Embryonic facial prominence (tissue), 1 donor: ENCODE measurements around the gene FRAS1.
"Not testable (repeated sequence)": the region's sequence is repeated elsewhere in the genome, so short reads cannot be mapped to it uniquely, and the experiment has no call there.

Experiments used
- DNase-seq: peaks from one replicate; pipeline ENCODE4 v3.0.0-alpha.2; 2016; ENCODE audit errors: extremely low spot score

The FRAS1 gene

DNA sequence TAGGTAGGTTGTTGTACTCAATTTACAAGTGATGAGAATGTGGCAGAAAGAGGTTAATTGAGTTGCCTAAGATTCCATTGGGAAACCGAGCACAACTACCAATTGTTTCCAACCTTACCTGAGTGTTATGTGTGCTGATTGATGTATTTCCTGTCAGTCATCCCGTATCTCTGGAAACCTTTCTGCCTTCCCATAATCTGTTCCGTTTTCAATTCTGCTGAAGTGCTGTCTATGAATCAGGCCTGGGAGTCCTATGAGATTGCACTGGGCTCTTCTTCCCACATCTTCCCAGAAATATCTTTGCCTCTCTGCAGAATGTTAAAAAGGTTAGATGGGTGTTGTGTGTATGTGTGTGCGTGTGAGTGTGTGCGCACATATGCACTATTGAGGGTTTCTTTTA is 264.9 kb downstream of the FRAS1 start:
- DNase-seq = no peak

DNA sequence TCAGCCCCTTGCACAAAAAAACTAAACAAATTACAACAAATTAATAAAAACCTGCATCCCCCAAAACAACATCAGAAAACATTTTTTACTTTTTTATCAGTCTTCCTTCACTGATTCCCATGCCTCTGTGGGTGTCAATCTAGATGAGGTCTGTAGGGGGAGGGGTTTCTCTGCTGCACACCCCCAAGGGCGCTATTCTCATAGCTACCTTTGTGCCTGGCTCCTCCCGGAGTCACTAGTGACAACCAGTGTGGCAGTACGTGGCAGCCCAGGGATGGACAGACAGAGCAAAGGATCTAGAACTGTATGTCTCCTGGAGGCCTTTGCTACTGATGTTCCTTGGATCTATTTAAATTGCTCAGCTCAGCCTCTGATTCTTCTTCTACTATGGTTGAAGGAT is 266.3 kb downstream of the FRAS1 start:
- DNase-seq = no peak

DNA sequence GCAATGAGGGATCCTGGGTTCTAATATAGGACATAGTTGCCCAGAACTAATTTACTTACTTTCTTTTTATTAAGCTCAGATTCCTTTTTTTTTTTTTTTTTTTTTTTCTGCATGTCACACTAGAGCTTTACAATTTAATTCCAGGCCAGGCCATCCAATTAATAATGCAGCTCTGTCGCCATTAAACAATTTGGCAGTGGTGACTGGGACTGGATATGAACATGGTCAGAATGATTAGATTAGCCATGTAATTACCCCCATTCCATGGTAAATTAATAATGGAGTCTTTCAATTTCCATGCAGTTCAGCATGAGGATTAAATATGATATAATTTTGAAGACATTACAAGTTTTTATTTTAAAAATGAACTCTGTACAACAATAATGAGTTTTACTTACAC is 267.5 kb downstream of the FRAS1 start:
- no peak for DNase-seq

DNA sequence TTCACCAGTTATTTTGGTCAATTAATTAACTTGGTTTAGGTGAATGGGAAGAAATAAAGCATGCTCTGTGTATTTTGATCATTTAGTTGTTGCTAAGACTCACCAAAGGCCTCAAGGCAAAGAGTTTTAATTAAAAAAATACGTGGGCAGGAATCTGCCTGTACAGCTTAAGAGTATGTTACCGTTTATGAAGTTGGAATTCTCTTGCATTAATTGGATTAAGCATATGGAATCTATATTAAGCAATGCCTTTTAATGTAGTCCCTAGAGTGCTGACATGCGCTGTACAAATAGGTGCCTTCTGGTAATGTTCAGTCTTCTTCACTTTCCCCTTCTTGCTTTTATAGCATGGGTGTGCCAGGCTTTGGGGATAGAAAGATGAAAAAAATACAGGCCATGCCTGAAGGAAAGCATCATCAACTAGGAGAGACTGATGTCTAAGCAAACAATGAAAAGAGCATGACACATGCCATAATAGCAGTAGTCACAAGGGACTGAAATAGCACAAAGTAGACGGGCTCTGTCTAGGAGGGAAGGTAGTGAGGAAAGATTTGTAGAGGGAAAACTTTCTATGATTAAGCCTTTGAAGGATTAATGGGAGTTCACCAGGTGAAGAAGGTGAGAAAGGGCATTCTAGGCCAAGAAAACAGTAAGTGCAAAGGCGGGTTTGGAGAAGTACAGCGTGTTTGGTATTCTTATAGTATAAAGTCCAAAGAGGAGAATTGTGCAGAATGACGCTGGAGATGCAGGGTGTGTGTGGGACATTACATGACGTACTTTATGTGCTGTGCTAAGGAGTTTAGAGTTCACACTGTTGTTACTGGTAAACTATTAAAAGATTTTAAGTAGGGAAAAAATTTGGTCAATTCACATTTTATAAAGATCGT is 268.4 kb downstream of the FRAS1 start:
- no peak for DNase-seq

DNA sequence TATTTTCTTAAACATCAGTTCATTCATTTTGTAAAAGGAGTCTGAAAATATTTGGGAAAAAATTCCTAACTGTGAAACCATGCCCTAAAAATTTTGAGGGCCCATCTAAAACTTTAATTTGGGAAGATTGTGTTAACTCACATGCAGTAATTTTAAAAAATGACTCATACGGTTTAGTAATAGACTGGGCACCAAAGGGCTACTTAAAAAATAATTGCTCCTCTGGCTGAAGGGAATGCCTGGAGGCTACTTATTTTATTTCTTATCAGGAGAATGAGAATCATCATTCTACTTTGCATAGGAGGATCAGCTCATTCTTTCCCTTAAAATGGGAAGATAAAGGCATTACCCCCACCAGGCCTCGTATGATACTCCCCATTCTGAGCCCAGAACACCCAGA is 271.5 kb downstream of the FRAS1 start:
- DNase-seq = not testable (repeated sequence)

DNA sequence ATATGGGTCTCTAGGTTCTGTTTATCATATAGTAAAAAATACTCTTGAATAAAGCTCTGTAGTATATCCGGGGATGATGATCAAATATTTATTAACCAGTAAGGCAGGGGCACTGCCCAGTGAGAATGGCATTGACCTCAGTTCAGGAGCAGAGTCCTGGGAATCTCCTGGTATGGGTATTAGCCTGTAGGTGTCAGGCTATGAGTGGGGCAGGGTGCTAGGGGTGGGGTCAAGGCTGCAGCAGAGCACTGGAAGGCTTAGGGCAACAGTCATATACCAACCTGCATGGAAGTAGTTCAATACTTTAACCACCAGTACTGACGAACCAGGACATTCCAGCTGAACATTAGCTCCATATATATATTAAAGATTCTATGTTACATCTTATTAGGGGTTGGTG is 274.1 kb downstream of the FRAS1 start:
- no peak for DNase-seq

DNA sequence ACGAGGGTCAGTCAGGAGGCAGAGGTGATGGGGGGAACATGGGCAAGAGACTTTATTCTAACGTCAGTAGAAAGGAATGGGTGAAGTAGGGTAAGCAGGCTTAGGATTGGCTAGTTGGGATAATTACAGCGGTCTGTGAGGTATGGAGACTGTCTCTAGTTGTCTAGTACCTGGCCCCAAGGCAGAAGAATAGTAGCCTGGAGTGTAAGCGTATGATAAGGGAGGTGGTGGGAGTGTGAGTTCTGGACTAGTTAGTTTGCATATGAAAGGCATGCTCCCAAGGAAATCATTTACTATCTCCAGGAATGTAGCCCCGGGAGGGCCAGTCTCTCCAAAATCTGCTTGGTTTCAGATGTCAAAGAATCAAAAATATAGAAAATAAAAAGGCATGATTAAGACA is 274.8 kb downstream of the FRAS1 start:
- no peak for DNase-seq

DNA sequence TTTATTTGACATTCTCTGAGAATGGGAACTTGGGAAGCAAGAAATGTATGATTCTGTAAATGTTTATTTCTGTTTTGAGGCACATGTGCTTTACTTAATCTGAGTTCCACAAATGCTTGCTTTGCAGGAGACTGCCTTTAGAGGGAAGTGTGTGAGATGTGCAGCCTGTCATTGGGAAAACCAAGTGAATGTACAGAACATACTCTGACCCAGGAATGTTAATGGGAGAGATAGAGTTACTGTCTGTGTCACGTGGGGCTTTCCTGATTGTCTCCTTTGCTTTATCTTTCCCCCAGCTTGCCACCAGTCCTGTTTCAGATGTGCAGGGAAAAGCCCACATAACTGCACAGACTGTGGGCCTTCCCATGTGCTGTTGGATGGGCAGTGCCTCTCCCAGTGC is 275.9 kb downstream of the FRAS1 start:
- DNase-seq = no peak

DNA sequence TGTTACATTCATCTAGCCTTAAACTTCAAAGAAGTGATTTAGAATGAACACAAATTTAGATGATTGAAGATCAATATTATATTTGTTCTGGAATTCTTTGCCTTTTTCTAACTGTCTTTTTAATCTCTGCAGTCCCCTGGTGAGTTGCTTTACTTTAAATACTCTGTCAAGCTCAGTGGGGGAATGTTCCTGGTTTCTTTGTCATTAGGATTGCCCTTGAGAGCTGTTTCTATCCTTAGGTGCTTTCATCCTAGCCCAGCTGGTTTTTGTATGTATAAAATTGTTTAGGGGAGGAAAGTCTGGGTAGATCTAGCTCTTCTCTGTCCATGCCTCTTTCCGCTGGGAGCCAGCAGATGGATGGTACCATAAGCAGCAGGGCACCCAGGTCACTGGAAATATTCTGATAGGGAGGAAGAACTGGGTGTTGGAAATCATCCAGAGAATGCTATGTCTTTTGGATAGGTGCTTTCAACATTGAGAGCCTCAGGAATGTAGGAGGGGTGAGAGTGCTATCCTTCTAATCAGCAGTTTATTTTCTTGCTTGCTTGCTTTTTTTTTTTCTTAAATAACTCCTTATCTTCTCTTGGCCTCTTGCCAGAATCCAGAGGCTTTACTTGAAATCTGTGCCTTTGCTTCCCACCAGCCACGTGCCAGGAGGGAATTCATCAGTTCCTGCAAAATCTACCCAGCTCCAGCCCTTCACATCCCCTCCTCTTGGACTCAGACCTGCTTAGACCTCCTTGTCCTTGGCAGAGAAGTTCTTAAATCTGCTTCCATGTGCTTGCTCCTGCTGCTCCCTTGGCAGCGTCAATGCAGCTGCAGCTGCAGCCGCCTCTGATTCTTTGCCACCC is 279.2 kb downstream of the FRAS1 start:
- DNase-seq = no peak

DNA sequence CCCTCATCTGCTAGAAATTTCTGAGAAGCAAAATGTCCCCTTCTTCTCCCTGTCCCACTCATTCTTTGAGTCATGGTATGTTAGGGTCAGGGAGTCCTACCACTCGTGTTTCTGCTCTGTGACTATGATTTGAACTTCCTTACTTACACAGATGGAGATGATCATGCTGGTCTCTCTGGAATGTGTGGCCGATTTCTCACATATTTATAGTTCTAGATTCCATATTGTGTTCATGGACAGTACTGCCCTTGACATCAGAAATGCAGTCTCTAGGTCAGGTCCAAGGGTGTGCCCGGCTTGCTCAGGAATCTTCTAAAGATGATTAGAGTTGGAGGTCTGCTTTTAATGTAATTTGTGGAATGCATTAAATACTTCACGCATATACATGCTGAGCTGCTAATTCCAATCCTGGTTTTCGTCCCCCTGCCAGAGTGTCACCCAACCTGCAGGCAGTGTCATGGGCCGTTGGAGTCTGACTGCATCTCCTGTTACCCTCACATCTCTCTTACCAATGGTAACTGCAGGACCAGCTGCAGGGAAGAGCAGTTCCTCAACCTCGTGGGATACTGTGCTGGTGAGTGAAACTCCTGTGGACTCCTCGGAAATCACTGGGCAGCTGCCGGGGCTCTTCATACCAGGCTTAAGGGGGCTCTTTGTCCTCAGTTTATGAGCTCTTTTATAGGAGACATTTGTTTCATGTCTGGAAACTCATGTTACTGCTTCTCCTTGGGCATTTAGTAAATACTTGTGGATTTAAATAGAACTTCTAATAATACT is 280.3 kb downstream of the FRAS1 start:
- DNase-seq = no peak

DNA sequence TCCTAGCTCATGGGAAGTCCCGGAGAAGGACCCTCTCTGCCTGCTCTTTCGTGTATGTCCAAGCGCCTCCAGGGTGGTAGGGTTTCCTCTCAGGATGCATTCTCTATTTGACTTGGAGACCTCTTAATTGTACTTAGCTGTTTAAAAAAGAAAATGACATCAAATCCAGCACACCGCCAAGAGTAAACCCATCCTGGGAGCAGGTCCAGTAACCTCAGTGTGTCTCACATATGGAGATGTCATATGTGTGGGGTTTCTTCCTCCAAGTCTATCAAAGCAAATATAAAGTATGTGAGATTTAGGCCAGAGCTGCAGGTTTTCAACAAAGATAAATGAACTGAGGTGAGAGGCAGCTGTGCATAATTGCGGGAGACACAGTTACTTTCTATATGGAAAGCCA is 285.0 kb downstream of the FRAS1 start:
- DNase-seq = no peak

DNA sequence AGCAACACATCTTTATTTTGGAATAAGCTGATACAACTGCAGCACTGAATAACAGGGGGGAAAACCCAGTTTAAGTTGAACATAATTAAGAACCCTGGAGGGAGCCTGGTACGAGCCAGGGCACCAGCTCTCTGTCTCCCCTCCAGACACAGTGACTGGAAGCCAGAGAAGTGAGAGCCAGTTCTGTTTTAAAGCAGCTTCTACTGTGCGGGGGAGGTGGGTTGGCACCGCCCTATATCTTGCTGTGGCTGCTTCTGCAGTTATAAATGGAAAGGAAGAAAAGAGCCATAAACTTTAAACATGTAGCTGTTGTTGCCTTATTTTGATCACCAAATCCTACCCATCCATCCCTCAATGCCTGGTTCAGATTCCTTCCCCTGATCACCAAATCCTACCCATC is 286.6 kb downstream of the FRAS1 start:
- no peak for DNase-seq

DNA sequence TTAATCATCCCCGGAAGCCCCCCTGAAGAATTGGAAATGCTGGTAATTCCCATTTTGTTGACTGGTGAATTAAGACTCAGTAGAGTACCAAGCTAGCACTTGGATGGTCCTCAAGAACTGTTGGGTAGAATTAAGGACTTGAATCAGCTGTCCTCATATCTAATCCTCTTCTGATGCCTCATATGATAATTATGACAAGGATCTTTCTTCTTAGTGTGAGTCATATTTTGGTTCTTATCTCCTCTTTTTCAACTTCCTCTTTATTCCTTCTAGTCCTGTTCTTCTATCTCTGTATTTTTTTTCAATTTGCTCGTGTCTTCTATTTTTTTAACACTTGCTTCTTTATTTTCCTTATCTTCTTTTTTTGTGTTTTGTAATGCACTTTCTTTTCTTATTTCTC is 288.1 kb downstream of the FRAS1 start:
- DNase-seq = no peak

DNA sequence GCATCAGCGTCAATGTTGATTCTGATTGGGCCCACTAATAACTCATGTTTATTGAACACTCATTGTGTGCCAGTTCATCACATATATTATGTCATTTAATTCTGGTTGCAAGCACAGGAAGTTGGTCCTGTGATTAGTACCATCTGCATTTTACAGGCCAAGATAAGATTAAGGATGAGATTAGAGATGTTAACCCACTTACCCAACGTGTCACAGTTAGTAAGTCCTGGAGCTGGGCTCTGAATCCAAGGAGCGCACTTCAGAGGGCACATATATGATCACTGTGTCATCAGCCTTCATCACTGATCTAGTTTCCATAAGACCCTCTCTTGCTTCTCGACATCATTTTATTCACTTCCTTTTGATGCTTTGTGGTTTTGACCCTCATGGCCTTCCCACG is 289.1 kb downstream of the FRAS1 start:
- no peak for DNase-seq

DNA sequence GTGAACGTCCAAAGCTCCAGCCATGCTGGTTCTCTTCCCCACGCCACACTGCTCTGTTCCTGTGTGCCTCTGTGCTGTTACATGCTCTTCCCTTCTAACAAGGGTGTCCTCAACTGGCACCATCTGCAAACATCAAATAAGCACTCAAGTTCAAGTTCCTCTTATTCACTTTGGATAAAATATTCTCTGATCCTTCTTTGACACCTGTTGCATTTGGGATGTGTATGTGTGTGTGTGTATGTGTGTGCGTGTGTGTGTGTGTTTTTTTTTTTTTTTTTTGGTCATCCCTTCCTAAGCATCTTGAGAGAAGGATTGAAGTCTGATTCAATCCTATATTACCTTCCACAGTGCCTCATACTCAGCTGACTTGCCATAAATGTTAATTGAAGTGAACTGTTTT is 290.4 kb downstream of the FRAS1 start:
- DNase-seq = no peak

DNA sequence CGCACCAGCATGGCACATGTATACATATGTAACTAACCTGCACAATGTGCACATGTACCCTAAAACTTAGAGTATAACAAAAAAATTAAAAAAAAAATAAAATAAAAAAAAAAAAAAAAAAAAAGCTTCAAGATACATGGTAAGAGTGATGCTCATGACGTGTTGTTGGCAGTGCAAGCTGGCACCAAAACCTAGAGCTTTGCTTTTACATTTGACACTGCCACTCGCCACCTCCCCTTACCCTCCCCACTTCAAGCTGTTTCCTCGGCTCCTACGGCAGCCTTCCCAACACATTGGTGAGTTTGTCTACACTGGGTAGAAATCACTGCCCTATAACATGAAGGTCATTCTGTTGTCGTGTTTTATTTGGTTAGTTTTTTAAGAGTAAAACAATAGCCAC is 296.8 kb downstream of the FRAS1 start:
- no peak for DNase-seq

DNA sequence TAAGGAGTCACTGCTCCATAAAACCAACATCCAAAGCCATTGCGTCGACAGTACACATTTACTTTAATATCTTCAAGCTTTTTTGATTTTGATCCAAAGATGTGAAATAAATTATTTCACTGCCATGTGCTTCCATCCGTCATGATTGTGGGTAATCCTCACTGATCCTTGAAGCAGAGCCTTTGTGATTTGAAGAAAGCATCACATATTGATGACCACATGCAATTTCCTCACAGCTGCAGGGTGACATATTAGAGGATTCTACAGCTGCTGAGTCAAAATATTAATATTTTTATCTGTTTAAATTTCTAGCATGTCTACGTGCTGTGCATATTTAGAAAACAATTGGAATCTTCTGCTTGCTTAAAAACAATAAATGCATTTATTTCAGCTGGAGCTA is 297.7 kb downstream of the FRAS1 start:
- no peak for DNase-seq

DNA sequence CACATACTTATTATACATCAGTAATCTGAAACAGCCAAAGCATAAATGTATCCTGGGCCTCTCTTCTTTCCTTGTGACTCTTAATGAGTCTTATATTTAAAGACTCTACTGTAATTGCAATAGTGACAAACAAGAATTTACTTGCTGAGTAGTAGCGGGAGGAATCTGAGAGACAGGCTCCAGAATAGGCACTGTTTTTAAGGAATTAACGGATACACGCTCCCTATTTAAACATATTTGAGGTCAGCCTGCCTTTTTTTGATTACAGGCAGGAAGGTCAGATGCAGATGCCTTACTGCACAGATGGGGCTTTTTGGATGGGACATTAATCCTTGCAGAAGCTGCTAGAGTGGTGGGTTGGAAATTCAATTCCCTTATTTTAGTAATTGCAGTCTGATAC is 298.2 kb downstream of the FRAS1 start:
- DNase-seq = no peak

DNA sequence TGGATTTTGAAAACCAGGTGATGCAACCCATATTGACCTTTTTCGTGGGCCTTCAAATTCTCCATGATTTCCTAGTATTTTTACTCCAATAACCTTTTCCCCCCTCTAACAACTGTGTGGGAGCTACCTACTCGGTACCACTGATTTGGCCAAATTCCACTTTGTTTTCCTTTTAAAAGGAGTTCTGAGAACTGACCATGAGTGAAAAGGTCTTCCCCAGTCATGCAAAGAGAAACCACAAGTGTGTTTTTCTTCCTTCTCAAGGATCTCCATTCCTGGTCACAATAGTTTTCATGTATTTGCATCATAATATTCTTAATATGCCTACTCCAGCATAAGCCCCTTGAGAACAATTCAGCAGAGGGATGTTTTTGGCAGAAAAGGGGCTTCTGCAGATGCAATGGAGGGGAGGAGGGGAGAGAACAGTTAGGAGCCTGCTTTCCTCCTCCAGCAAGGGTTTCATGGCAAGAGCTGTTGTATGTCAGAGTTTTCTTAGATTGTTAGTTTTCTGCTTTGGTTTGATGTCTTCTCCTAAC is 299.2 kb downstream of the FRAS1 start:
- no peak for DNase-seq

DNA sequence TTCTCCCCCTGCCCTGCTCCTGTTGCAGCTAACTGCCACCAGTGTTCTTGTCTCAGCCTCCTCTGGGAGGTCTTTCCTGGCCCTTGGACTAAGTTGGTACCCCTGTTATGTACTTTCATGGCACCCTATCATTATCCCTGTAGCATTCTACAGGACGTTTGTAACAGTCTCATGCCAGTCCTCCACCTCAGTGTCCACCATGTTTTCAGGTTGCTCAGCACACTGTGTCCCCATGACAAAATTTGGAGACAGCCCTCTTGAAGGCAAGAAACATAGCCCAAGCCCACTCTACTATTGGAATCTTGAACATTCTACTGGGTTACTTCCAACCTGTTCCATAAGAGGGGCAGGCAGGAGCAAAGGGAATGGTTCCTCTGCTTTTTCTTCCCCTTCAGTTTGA is 300.0 kb downstream of the FRAS1 start:
- no peak for DNase-seq

DNA sequence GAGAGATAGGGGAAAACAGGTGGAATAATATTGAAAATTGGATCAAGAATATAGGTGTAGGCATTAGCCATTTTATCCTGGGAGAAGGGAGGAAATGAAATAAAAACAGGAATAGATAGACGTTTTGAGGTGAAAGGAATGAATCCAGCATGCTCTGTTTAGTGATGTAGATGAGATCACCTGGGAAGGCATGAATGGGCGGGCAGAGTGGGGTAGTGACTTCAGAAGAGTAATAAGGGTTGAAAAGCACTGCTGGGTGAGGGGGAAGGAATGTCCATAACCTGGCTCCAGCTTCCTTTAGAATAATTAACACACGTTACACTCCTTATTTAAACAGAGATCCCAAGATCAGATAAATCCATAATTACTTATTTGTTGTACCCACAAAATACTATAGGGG is 303.3 kb downstream of the FRAS1 start:
- DNase-seq = no peak

DNA sequence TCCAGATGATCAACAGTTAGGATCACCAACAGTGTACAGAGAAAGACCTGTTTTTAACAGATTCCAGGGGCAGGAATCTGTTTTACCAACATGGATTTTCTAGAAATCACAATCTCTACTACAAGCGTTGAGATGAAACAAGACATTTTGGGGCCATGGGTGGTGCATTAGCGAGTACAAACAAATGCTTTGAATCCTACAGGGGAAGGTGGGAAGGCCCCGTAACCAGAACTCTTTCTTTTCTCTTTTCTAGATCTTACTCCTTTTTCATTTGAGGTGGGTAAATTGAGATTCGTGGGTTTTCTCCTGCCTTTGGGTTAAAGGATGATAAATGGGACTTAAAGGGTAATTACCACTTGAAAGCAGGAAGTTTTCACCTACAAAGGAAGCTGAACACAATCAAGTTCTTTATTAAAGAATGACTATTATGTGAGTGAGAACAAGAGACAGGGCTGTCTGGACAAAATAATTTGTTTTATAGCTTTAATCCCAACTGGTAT is 304.5 kb downstream of the FRAS1 start:
- no peak for DNase-seq
